OCI-LY7 (cell line): ENCODE results near the gene P2RY1. TPM values are rescaled to one million over a fixed set of nuclear protein-coding genes. Genes with fewer than 3 reads are reported as not detected.

Experiments used
- BruUV-seq: library from RNA; stranded (reverse); fragments of 400-500 nt; replicated peaks from 2 replicates; lab custom pipeline; 2021; lab: Mats Ljungman, UMichigan
- CTCF ChIA-PET: fragments of 300-600 bp; sonication (Branson Sonifier 250); formaldehyde crosslinking; loops from one replicate; lab custom pipeline; 2022; ENCODE audit warnings: antibody characterized with exemption; ENCODE audit not compliant: unreplicated experiment; lab: Charles Lee
- POLR2A ChIA-PET: fragments of 300-600 bp; sonication (Branson Sonifier 250); formaldehyde crosslinking; loops from one replicate; lab custom pipeline; 2022; ENCODE audit warnings: antibody characterized with exemption; lab: Charles Lee
- DNase-seq: peaks from one replicate; pipeline ENCODE4 v3.0.0-alpha.2; 2015; ENCODE audit warnings: low spot score
- H2AFZ ChIP-seq: fragments of 200-600 bp; sonication (generic), shearing (Covaris generic); 2 replicates; pipeline ENCODE4 v1.6.1; 2014; ENCODE audit warnings: mild to moderate bottlenecking, antibody characterized with exemption, low read length, moderate library complexity
- H3K27ac ChIP-seq: fragments of 200-600 bp; sonication (generic); 2 replicates; pipeline ENCODE4 v1.5.1; 2014; ENCODE audit warnings: mixed run types, low read depth, mild to moderate bottlenecking, moderate library complexity, low read length, inconsistent platforms; ENCODE audit not compliant: poor library complexity, severe bottlenecking
- H3K36me3 ChIP-seq: fragments of 200-600 bp; sonication (generic); 2 replicates; pipeline ENCODE4 v1.6.1; 2014; ENCODE audit warnings: mild to moderate bottlenecking, antibody characterized with exemption, low read length, moderate library complexity, mixed read lengths; ENCODE audit not compliant: insufficient read depth
- H3K4me1 ChIP-seq: fragments of 200-600 bp; sonication (generic); 2 replicates; pipeline ENCODE4 v1.5.1; 2014; ENCODE audit warnings: mild to moderate bottlenecking, low read length; ENCODE audit not compliant: insufficient read depth, poor library complexity, severe bottlenecking
- H3K4me2 ChIP-seq: fragments of 200-600 bp; sonication (generic); 2 replicates; pipeline ENCODE4 v1.6.1; 2014; ENCODE audit warnings: mild to moderate bottlenecking, low read length
- H3K4me3 ChIP-seq: fragments of 200-600 bp; sonication (generic); 2 replicates; pipeline ENCODE4 v1.5.1; 2014; ENCODE audit warnings: mild to moderate bottlenecking, low read depth, low read length; ENCODE audit not compliant: poor library complexity, severe bottlenecking
- H3K79me2 ChIP-seq: fragments of 200-600 bp; sonication (generic); 2 replicates; pipeline ENCODE4 v1.6.1; 2016; ENCODE audit warnings: low read depth, mild to moderate bottlenecking, low read length, moderate library complexity, mixed read lengths; ENCODE audit not compliant: insufficient read depth
- H3K9me2 ChIP-seq: fragments of 200-600 bp; sonication (generic); 2 replicates; pipeline ENCODE4 v1.6.1; 2016; ENCODE audit warnings: mild to moderate bottlenecking, low read length, mixed read lengths; ENCODE audit not compliant: insufficient read depth
- H3K9me3 ChIP-seq: fragments of 200-600 bp; sonication (generic); 2 replicates; pipeline ENCODE4 v1.6.1; 2014; ENCODE audit warnings: mild to moderate bottlenecking, mixed run types, low read length, mixed read lengths
- H4K20me1 ChIP-seq: fragments of 200-600 bp; sonication (generic); 2 replicates; pipeline ENCODE4 v1.6.1; 2014; ENCODE audit warnings: mild to moderate bottlenecking, antibody characterized with exemption, low read length, moderate library complexity, mixed read lengths; ENCODE audit not compliant: insufficient read depth
- EZH2phosphoT487 ChIP-seq: fragments of 200-600 bp; sonication (generic); IDR thresholded peaks from 2 replicates; pipeline ENCODE4 v1.6.1; 2018; ENCODE audit warnings: low read depth, borderline replicate concordance, mild to moderate bottlenecking, mixed run types, antibody characterized with exemption, low read length, moderate library complexity, mixed read lengths
- intact Hi-C: fragments of 100-400 bp; cut with micrococcal nuclease; formaldehyde crosslinking; loops from one replicate; pipeline ENCODE4 v1.10.0; 2022; ENCODE audit not compliant: unreplicated experiment
- total RNA-seq, 2 experiments: library from RNA; depleted of rRNA in 1 of 2; stranded (reverse); fragments of >200 nt in 1 of 2; shearing (Covaris generic) in 1 of 2; gene quantifications; 2 replicates each; pipeline ENCODE4 v1.2.3, GENCODE V29; 2014 to 2022
- TF ChIP-seq, protein P1 (sequence below): fragments of 200-600 bp; sonication (generic); conservative IDR thresholded peaks from 2 replicates; pipeline ENCODE4 v1.5.1; 2014; ENCODE audit warnings: mild to moderate bottlenecking, antibody characterized with exemption, low read length, moderate library complexity, mixed read lengths

P2RY1 gene
- total RNA-seq, 2 experiments from 2014 or later = not detected

GRCh38 chr3:152858170-152858800 lies 23.4 kb downstream of the P2RY1 start:
- H4K20me1 ChIP-seq = no peaks in the 10 kb centered on the region
- no peaks in the 10 kb centered on the region for H3K9me3 ChIP-seq
- H3K36me3 ChIP-seq = no peaks in the 10 kb centered on the region
- CTCF ChIA-PET = no interaction called here
- POLR2A ChIA-PET = interaction anchor here (0.7 kb wide), 1 partner anchor 31 kb away, joined by 3 read pairs; no protein-coding TSS in a partner anchor
- no peaks in the 10 kb centered on the region for H3K9me2 ChIP-seq
- H2AFZ ChIP-seq = no peak overlapping the region
- TF ChIP-seq, protein P1, sequence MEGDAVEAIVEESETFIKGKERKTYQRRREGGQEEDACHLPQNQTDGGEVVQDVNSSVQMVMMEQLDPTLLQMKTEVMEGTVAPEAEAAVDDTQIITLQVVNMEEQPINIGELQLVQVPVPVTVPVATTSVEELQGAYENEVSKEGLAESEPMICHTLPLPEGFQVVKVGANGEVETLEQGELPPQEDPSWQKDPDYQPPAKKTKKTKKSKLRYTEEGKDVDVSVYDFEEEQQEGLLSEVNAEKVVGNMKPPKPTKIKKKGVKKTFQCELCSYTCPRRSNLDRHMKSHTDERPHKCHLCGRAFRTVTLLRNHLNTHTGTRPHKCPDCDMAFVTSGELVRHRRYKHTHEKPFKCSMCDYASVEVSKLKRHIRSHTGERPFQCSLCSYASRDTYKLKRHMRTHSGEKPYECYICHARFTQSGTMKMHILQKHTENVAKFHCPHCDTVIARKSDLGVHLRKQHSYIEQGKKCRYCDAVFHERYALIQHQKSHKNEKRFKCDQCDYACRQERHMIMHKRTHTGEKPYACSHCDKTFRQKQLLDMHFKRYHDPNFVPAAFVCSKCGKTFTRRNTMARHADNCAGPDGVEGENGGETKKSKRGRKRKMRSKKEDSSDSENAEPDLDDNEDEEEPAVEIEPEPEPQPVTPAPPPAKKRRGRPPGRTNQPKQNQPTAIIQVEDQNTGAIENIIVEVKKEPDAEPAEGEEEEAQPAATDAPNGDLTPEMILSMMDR = no peak
- TF ChIP-seq EZH2phosphoT487 = no peak
- H3K27ac ChIP-seq = no peak overlapping the region
- no peaks in the 10 kb centered on the region for H3K79me2 ChIP-seq
- H3K4me1 ChIP-seq = no peaks in the 10 kb centered on the region
- intact Hi-C loops = no loop called here
- H3K4me2 ChIP-seq = no peak overlapping the region
- BruUV-seq = no TSS peak
- H3K4me3 ChIP-seq = no peak overlapping the region
- no peak for DNase-seq

GRCh38 chr3:152860736-152861135 lies 25.8 kb downstream of the P2RY1 start:
- ChIA-PET CTCF (no interaction called here), POLR2A (no interaction called here)
- TF ChIP-seq, protein P1 = no peak
- Histone ChIP-seq H3K4me1 (no peaks in the 10 kb centered on the region), H2AFZ (no peak overlapping the region), H3K4me3 (no peak overlapping the region), H3K79me2 (no peaks in the 10 kb centered on the region), H3K4me2 (no peak overlapping the region), H3K36me3 (no peaks in the 10 kb centered on the region), H3K27ac (no peak overlapping the region), H4K20me1 (no peaks in the 10 kb centered on the region), H3K9me3 (no peaks in the 10 kb centered on the region), H3K9me2 (no peaks in the 10 kb centered on the region)
- BruUV-seq = no TSS peak
- DNase-seq = no peak
- intact Hi-C loops = no loop called here

- POLR2A ChIA-PET = interaction anchor here (0.9 to 1.1 kb wide), 3 partner anchors 10 to 28 kb away, joined by 3 to 4 read pairs (median 4); no protein-coding TSS in a partner anchor
- Histone ChIP-seq H3K4me3 (no peak overlapping the region), H4K20me1 (no peaks in the 10 kb centered on the region; the same call in 1 of the 2 replicates), H3K9me3 (no peaks in the 10 kb centered on the region), H2AFZ (no peak overlapping the region), H3K36me3 (no peaks in the 10 kb centered on the region), H3K27ac (no peak overlapping the region), H3K79me2 (no peaks in the 10 kb centered on the region), H3K4me2 (no peak overlapping the region), H3K4me1 (no peaks in the 10 kb centered on the region), H3K9me2 (no peaks in the 10 kb centered on the region)
- no TSS peak for BruUV-seq
- CTCF ChIA-PET = interaction anchor here (0.5 kb wide), 1 partner anchor 359 kb away, joined by 4 read pairs; no protein-coding TSS in a partner anchor
- no peak for DNase-seq
- no peak for TF ChIP-seq EZH2phosphoT487
- TF ChIP-seq, protein P1 = no peak
- intact Hi-C loops = no loop called here
These were observed 30.8 kb downstream of the P2RY1 start for GRCh38 chr3:152865668-152866245.
